22Rv1 (cell line): Measurements from ENCODE around the gene AFDN.

Experiments used
- H3K27ac ChIP-seq: fragments of 450-650 bp; 2 replicates; pipeline ENCODE4 v1.5.1; 2017
- ZFX ChIP-seq: fragments of 450-650 bp; IDR thresholded peaks from 2 replicates; pipeline ENCODE4 v1.6.1; 2017; ENCODE audit warnings: antibody characterized with exemption, borderline replicate concordance
- TF ChIP-seq, protein P1 (sequence below): fragments of 450-650 bp; IDR thresholded peaks from 2 replicates; pipeline ENCODE4 v1.5.1; 2017; ENCODE audit warnings: mild to moderate bottlenecking

Gene AFDN

DNA sequence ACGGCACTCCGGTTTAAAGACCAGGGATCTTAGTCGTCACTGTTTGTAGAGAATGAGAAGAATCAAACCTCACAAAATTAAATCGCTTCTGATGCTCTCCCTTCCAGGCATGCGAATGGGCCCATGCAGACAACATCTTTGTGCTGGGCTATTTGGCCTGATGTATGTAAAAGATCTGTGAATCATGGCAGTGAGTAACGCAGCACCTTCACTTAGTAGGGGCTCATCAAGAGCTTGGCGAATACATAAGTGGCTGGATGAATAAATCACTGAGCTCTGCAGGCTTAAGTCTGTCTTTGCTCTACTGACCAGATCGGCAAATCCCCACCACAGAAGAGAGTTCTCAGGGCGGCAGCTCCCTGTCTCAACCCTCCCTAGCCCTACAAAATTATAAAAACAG, 44.8 kb upstream of the AFDN start:
- H3K27ac ChIP-seq, result no peak overlapping the region
- no peak for TF ChIP-seq ZFX
- TF ChIP-seq, protein P1, sequence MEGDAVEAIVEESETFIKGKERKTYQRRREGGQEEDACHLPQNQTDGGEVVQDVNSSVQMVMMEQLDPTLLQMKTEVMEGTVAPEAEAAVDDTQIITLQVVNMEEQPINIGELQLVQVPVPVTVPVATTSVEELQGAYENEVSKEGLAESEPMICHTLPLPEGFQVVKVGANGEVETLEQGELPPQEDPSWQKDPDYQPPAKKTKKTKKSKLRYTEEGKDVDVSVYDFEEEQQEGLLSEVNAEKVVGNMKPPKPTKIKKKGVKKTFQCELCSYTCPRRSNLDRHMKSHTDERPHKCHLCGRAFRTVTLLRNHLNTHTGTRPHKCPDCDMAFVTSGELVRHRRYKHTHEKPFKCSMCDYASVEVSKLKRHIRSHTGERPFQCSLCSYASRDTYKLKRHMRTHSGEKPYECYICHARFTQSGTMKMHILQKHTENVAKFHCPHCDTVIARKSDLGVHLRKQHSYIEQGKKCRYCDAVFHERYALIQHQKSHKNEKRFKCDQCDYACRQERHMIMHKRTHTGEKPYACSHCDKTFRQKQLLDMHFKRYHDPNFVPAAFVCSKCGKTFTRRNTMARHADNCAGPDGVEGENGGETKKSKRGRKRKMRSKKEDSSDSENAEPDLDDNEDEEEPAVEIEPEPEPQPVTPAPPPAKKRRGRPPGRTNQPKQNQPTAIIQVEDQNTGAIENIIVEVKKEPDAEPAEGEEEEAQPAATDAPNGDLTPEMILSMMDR, result no peak

DNA sequence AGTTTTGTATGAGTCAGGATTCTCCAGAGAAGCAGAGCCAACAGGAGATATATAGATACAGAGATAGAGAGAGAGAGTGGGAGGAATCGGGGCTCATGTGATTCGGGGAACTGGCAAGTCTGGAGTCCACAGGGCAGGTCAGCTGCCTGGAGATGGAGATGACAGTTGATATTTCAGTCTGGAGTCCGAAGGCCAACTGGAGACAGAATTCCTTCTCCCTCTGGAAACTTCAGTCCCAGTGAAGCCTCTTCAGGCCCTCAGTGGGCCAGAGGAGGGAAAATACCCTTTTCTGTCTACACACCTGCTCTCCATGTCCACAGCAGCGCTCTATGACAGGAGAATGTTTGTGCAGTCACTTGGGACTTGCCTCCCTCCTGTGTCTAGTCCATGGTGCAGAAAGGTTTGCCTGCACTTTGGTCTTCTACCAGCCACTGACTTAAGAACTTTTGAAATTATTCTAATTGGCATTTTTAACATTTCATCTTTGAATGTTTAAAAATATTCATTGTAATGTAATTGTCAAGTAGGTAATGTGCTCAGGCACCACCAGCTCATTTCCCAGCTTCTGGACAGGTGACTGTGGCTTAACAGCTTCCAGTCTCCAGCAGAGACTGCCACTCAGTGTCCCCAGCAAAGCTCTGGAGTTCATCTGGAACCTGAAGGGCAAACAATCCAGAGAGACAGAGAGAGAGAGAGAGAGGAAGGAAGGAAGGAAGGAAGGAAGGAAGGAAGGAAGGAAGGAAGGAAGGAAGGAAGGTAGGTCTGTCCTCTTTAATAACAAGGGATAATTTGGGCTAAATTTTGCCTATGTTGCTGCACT, 43.8 kb upstream of the AFDN start:
- TF ChIP-seq ZFX, result no peak
- TF ChIP-seq, protein P1, result no peak

DNA sequence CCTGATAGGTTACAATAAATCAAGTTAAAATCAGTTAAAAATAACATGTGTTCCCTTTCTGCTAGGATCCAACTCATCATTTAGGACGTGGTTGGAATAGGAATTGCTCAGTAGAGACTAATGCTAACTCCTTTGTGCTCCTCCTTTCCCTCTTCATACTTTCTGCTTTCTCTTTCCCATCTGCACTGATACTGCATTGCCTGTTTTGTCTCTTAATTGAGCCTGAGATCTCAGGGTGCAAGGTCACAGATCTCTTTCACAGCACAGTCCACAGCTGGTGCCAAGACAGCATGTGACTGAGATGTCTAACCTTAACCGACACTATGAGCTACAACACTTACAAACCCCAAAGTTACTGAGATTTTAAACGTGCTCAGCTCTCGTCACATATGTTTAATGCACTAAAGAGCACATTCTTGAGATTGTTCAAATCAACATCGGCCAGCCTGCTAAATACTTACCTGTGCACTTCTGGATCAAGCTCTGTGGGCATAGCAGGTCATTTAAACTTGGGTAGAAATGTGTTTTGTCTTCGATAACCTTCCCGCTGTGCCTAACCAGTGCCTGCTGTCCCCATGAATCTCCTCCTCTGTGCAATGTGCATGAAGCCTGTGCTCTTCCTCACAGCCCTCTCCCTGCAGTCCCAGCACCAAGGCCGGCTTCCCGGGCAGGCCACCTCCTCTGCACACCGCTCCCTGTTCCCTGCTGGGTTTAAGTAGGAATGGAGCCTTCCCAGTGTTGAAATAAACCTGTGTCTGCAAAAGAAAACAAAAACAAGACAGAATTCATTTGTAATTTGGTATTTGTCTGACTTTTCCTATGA, 39.6 kb upstream of the AFDN start:
- TF ChIP-seq, protein P1, result no peak
- TF ChIP-seq ZFX, result no peak
- no peak overlapping the region for H3K27ac ChIP-seq

More for the DNA sequence above, 43.8 kb upstream of the AFDN start:
- H3K27ac ChIP-seq, result no peak overlapping the region

DNA sequence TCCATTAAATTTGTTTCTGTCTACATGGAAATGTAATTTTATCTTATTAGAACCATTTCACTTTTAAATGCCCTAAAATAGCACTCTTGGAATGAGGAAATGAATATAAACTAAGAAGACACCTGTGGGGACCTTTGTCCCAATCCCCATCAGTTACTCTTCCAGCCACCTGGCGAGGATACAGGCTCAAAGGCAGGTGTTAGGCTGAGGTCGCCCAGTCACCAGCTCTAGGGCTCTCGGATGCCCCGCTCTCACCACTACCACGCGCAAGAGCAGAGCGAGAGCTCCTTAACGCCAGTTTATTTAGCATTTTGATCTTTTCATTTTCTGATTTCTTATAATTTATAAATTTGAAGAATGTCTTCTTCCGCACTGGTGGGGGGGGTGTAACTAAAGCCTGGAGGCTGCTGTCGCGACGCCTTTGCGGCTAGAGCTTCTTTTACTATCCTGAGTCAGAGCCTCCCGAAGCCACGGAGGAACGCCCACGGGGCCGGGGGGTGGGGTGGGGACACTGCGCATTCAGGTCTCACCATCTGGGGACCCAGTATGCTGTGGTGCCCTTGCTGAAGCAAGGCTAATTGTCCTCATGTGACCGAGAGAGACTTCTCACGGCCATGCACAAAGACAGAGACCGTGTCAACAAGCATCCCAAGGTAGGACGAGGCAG, 38.7 kb upstream of the AFDN start:
- no peak for TF ChIP-seq ZFX
- TF ChIP-seq, protein P1, result no peak
- H3K27ac ChIP-seq, result no peak overlapping the region

DNA sequence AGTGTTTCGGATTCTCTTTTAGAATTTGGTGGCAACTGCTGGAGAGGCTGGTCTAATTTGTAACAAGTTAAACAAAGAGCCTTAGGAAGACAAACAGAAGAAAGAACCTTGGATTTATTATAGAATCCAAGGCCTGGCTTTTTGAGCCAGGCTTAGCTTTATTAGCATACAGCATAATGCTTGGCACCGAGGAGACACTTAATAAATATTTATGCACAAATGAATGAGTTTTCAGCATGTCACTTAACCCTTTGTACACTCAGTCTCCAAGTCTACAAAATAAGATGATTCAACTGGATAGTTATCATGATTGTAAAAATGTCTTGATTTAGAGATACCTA, 38.2 kb upstream of the AFDN start:
- no peak overlapping the region for H3K27ac ChIP-seq
- TF ChIP-seq, protein P1, result no peak
- TF ChIP-seq ZFX, result no peak

DNA sequence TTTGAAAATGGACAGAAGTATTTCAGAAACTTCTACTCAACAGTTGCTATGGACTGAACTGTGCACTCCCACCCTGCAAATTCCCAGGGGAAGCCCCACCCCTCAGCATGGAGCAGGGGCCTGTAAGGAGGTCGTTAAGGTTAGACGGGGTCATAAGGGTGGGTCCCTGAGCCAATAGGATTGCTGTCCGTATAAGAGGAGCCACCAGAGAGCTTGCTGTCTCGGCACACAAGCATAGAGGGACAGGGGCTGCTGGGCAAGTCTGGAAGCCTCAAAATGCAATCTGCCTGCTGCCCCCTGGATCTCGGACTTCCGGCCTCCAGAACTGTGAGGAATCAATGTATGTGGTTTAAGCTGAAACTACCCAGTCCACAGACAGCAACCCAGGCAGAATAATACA, 37.4 kb upstream of the AFDN start:
- TF ChIP-seq, protein P1, result no peak
- TF ChIP-seq ZFX, result no peak
- no peak overlapping the region for H3K27ac ChIP-seq
